Measurements from ENCODE around the gene GSDMA. TPM values are rescaled to one million over a fixed set of nuclear protein-coding genes. Genes with fewer than 3 reads are reported as not detected.

Gene GSDMA, protein sequence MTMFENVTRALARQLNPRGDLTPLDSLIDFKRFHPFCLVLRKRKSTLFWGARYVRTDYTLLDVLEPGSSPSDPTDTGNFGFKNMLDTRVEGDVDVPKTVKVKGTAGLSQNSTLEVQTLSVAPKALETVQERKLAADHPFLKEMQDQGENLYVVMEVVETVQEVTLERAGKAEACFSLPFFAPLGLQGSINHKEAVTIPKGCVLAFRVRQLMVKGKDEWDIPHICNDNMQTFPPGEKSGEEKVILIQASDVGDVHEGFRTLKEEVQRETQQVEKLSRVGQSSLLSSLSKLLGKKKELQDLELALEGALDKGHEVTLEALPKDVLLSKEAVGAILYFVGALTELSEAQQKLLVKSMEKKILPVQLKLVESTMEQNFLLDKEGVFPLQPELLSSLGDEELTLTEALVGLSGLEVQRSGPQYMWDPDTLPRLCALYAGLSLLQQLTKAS
- polyA plus RNA-seq (ENCODE audit: low read depth in 6 of 6): under 1 TPM in 2 of 6 donors, not detected in 4; 0.19 to 0.21 TPM

DNA sequence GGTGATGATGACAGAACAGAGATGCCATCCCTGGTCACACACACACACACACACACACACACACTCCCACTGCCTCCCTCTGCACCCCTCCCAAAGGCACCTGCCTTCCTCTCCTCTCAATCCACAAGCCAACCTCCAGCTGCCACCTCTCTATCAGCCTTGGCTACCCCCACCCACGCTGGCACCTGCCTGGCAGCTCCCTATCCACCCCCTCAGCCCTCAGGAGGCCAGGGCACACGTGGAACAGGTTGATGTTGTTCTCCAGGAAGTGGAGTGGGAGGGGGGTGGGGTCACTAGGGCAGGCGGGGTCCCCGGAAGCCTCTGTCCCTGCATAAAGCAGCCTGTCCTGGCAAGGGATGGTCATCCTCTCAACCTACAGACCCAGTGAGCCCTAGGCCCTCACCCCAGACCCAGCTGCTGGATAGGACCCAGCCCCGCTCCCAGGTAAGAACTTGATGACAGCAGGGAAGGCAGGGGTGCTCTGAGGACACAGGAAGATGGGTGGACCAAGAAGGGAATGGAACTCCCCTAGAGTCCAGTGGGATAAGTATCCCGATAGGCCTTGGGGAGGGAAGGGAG is at the start of gene GSDMA:
GSDMA (plus strand) TSS at position 363 of the 579 bp plus-strand sequence. CDS start 2,684 bp downstream, outside the sequence.
- Mint-ChIP-seq H3K4me1 (peaks cover 18 to 50% (median 31%) of the 10 kb centered on the region in 3 donors), H3K27ac (peak within 1 kb of the TSS in 2 of 6 donors; percentile 9 to 59), H3K36me3 (no peaks in the 10 kb centered on the region), H3K9me3 (no peaks in the 10 kb centered on the region), H3K27me3 (no peaks in the 10 kb centered on the region), H3K4me3 (peak within 1 kb of the TSS in 1 of 8 donors; percentile 0)
- ATAC-seq (ENCODE audit: low read depth in 2 of 2) (no peak), DNase-seq (no peak)

- H3K27me3 Mint-ChIP-seq: no peaks in the 10 kb centered on the region
- H3K36me3 Mint-ChIP-seq: peaks cover 18 to 36% of the 10 kb centered on the region in 2 donors
- peak overlapping the region in 2 of 6 donors; percentile 24 to 79 for H3K27ac Mint-ChIP-seq
- no peaks in the 10 kb centered on the region for H3K9me3 Mint-ChIP-seq
- ATAC-seq (ENCODE audit: low read depth in 2 of 2) (no peak), DNase-seq (no peak)
- H3K4me3 Mint-ChIP-seq: no peak overlapping the region
- peaks cover 8 to 24% (median 11%) of the 10 kb centered on the region in 3 donors for H3K4me1 Mint-ChIP-seq
These were observed 48.8 kb upstream of the GSDMA start for GRCh38 chr17:39913989-39914388.

DNA sequence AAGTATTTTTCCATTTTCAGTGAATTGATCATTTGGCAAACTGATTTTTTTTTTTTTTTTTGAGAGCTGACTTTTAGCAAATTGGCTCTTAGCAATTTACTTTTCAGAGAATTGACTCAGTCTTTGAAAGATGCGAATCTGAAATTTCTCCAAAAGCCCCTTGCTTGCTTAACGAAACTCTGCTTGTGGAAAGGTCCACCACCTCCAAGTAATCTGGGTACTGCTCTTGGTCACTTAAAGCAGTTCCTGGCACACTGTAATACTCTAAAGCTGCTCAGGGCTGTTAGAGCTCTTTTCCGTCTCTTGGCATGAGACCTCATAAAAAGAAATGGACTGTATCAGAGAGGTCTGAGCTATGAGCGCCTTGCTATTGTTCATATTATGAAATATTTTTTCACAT is 47.2 kb upstream of the GSDMA start:
- H3K4me3 Mint-ChIP-seq: no peak overlapping the region
- no peak for DNase-seq
- no peaks in the 10 kb centered on the region for H3K27me3 Mint-ChIP-seq
- peaks cover 18 to 28% of the 10 kb centered on the region in 2 donors for H3K36me3 Mint-ChIP-seq
- peak overlapping the region in 1 of 6 donors; percentile 3 for H3K27ac Mint-ChIP-seq
- peaks cover 13 to 35% (median 20%) of the 10 kb centered on the region in 3 donors for H3K4me1 Mint-ChIP-seq
- H3K9me3 Mint-ChIP-seq: no peaks in the 10 kb centered on the region
- ATAC-seq (ENCODE audit: low read depth in 2 of 2): no peak

GRCh38 chr17:39916918-39917317 is 45.9 kb upstream of the GSDMA start:
- no peak for ATAC-seq (ENCODE audit: low read depth in 2 of 2)
- Mint-ChIP-seq H3K4me1 (peaks cover 26 to 45% (median 27%) of the 10 kb centered on the region in 3 donors), H3K36me3 (peaks cover 15 to 23% of the 10 kb centered on the region in 2 donors), H3K4me3 (no peak overlapping the region), H3K9me3 (no peaks in the 10 kb centered on the region), H3K27me3 (no peaks in the 10 kb centered on the region), H3K27ac (peak overlapping the region in 2 of 6 donors; percentile 20 to 42)
- DNase-seq: no peak

GRCh38 chr17:39919087-39919683 is 43.6 kb upstream of the GSDMA start:
- DNase-seq (no peak), ATAC-seq (ENCODE audit: low read depth in 2 of 2) (no peak)
- Mint-ChIP-seq H3K9me3 (no peaks in the 10 kb centered on the region), H3K27ac (peak overlapping the region in 1 of 6 donors; percentile 53), H3K4me3 (peak overlapping the region in 1 of 8 donors; percentile 51), H3K36me3 (peaks cover 13 to 22% of the 10 kb centered on the region in 2 donors), H3K27me3 (no peaks in the 10 kb centered on the region), H3K4me1 (peaks cover 28 to 57% (median 45%) of the 10 kb centered on the region in 3 donors)

GRCh38 chr17:39920218-39921210 is 42.3 kb upstream of the GSDMA start:
- Mint-ChIP-seq H3K4me3 (peak overlapping the region in 3 of 8 donors; percentile 1 to 34 (median 30)), H3K4me1 (peaks cover 39 to 71% (median 58%) of the 10 kb centered on the region in 3 donors), H3K27ac (peak overlapping the region in 5 of 6 donors; percentile 54 to 91 (median 75)), H3K36me3 (peaks cover 13 to 22% of the 10 kb centered on the region in 2 donors), H3K27me3 (no peaks in the 10 kb centered on the region), H3K9me3 (no peaks in the 10 kb centered on the region)
- peak; percentile 75 to 76 for ATAC-seq (ENCODE audit: low read depth in 2 of 2)
- no peak for DNase-seq

- H3K27ac Mint-ChIP-seq: peak overlapping the region in 5 of 6 donors; percentile 54 to 76 (median 69)
- H3K4me1 Mint-ChIP-seq: peaks cover 43 to 79% (median 65%) of the 10 kb centered on the region in 3 donors
- peak overlapping the region in 4 of 8 donors; percentile 30 to 79 (median 38) for H3K4me3 Mint-ChIP-seq
- peaks cover 9 to 22% of the 10 kb centered on the region in 2 donors for H3K36me3 Mint-ChIP-seq
- DNase-seq (no peak), ATAC-seq (ENCODE audit: low read depth in 2 of 2) (peak; percentile 20 to 57)
- H3K27me3 Mint-ChIP-seq: no peaks in the 10 kb centered on the region
- H3K9me3 Mint-ChIP-seq: no peaks in the 10 kb centered on the region
These were observed 41.5 kb upstream of the GSDMA start for GRCh38 chr17:39921323-39921722.

DNA sequence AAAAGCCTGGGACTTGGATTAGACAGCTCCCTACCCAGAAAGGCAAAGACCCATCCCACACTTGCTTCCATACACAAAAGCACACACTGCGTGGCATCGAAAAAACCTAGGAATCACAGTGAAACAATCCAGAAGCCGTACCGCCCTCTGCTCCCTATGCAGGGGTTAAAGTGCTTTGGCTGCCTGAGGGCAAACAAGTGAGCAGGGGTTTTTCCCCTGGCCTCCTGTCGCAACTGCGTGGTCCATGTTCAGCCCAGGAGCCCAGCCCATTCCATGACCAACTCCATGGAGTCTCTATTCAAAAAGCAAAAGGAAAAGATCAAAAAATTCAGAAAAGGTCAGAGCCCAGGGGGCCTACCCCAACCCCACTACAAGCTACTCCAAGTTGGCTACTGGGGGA is 40.8 kb upstream of the GSDMA start:
- H3K27me3 Mint-ChIP-seq: no peaks in the 10 kb centered on the region
- ATAC-seq (ENCODE audit: low read depth in 2 of 2): no peak
- no peaks in the 10 kb centered on the region for H3K9me3 Mint-ChIP-seq
- peaks cover 3 to 19% of the 10 kb centered on the region in 2 donors for H3K36me3 Mint-ChIP-seq
- no peak for DNase-seq
- peak overlapping the region in 1 of 8 donors; percentile 43 for H3K4me3 Mint-ChIP-seq
- peak overlapping the region in 4 of 6 donors; percentile 56 to 94 (median 72) for H3K27ac Mint-ChIP-seq
- H3K4me1 Mint-ChIP-seq: peaks cover 42 to 84% (median 67%) of the 10 kb centered on the region in 3 donors

GRCh38 chr17:39923230-39923629 is 39.6 kb upstream of the GSDMA start:
- peak overlapping the region in 1 of 8 donors; percentile 54 for H3K4me3 Mint-ChIP-seq
- no peaks in the 10 kb centered on the region for H3K27me3 Mint-ChIP-seq
- peaks cover 0 to 11% of the 10 kb centered on the region in 2 donors for H3K36me3 Mint-ChIP-seq

DNA sequence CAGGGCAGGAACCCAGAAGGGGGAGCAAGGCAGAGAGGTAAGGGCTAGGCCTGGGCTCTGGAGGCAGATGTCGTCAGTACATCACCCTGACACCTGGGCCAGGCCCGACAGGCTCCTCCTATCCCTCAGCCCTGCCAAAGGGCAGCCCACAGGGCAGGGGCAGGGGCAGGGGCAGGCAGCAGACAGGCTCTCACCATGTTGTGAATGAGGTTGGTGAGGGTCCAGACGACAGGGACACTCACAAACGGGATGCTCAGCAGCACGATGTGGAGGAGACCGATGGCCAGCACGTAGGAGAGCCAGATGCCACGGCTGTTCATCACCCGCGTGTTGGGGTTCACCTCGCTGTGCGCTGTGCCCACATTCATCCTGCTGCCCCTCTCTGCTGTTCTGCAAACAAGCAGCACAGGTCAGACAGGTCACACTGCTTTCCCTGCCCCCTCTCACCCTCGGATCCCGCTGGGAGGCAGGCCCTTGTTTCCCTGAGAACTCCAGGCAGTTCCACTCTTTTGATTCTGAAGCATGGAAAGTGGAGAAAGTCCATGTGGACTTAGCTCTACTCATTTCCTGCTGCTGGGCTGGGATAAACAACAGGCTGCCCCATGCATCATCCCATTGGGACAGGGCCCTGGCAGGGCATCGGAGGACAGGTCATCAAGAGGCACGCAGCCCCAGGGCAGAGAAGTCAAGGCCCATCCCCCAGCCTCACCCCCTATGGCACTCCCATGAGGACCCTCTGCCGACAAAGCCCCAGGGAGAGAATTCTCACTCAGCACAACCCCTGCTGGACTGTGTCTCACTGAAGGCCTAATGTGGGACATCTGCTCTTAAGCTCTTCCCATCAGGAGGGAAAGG is 38.7 kb upstream of the GSDMA start:
- peaks cover 0 to 7% of the 10 kb centered on the region in 2 donors for H3K36me3 Mint-ChIP-seq
- H3K27me3 Mint-ChIP-seq: no peaks in the 10 kb centered on the region
- peak overlapping the region in 5 of 8 donors; percentile 19 to 90 (median 80) for H3K4me3 Mint-ChIP-seq
- peaks cover 44 to 78% (median 69%) of the 10 kb centered on the region in 3 donors for H3K4me1 Mint-ChIP-seq
- H3K9me3 Mint-ChIP-seq: no peaks in the 10 kb centered on the region
- ATAC-seq (ENCODE audit: low read depth in 2 of 2) (no peak), DNase-seq (no peak)
- peak overlapping the region in 4 of 6 donors; percentile 69 to 92 (median 71) for H3K27ac Mint-ChIP-seq

More at GRCh38 chr17:39923230-39923629, 39.6 kb upstream of the GSDMA start:
- H3K27ac Mint-ChIP-seq: peak overlapping the region in 3 of 6 donors; percentile 37 to 49 (median 41)
- no peaks in the 10 kb centered on the region for H3K9me3 Mint-ChIP-seq
- ATAC-seq (ENCODE audit: low read depth in 2 of 2): no peak
- DNase-seq: no peak
- H3K4me1 Mint-ChIP-seq: peaks cover 46 to 82% (median 74%) of the 10 kb centered on the region in 3 donors

DNA sequence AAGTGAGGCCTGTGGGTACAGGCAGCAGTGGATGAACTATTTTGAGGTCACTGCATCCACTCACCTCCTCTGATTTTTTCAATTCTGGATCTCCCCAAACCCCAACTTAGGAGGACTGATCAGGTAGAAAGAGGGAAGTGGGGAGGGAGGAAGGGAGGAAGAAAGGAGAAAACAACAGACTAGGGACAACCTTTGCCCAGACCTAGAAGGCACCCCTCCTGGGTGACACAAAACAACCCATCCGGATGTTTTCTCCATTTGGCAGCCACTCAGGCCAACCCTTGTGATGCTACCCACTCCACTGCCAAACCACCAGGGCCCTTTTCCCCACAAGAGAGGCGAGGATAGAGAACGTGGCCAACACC is 38.1 kb upstream of the GSDMA start:
- peaks cover 0 to 7% of the 10 kb centered on the region in 2 donors for H3K36me3 Mint-ChIP-seq
- peak overlapping the region in 6 of 8 donors; percentile 19 to 94 (median 82) for H3K4me3 Mint-ChIP-seq
- peak overlapping the region in 4 of 6 donors; percentile 69 to 92 (median 71) for H3K27ac Mint-ChIP-seq
- H3K4me1 Mint-ChIP-seq: peaks cover 40 to 74% (median 69%) of the 10 kb centered on the region in 3 donors
- DNase-seq (no peak), ATAC-seq (ENCODE audit: low read depth in 2 of 2) (no peak)
- no peaks in the 10 kb centered on the region for H3K27me3 Mint-ChIP-seq
- H3K9me3 Mint-ChIP-seq: no peaks in the 10 kb centered on the region
